HAP-1 (cell line): ENCODE measurements around the gene CAMSAP2.
A peak's percentile ranks its signal among the peaks of the same experiment; 100 is the strongest.
"Not testable (repeated sequence)": the region's sequence is repeated elsewhere in the genome, so short reads cannot be mapped to it uniquely, and the experiment has no call there.

ENCODE experiments used
- DNase-seq, 2 experiments: peaks; one replicate each; pipeline ENCODE4 v3.0.0-alpha.2; 2016 to 2020; ENCODE audit warnings: low spot score in 2 of 2
- H3K27me3 ChIP-seq: fragments of 250-450 bp; sonication (Bioruptor Pico); 2 replicates; pipeline ENCODE4 v1.5.1; 2020; ENCODE audit warnings: low read depth, mild to moderate bottlenecking, moderate library complexity
- H3K36me3 ChIP-seq: fragments of 250-450 bp; sonication (Bioruptor Pico); replicated peaks from 2 replicates; pipeline ENCODE4 v1.5.1; 2020; ENCODE audit warnings: mild to moderate bottlenecking
- H3K4me1 ChIP-seq: fragments of 250-450 bp; sonication (Bioruptor Pico); 2 replicates; pipeline ENCODE4 v1.5.1; 2020; ENCODE audit warnings: mild to moderate bottlenecking
- H3K4me3 ChIP-seq: fragments of 250-450 bp; sonication (Bioruptor Pico); 2 replicates; pipeline ENCODE4 v1.5.1; 2020; ENCODE audit warnings: mild to moderate bottlenecking, moderate library complexity
- H3K9me3 ChIP-seq: fragments of 250-450 bp; sonication (Bioruptor Pico); 2 replicates; pipeline ENCODE4 v1.5.1; 2020; ENCODE audit warnings: mild to moderate bottlenecking, moderate library complexity
- in situ Hi-C: fragments of 300-500 bp; cut with MboI; formaldehyde crosslinking; loops from 3 replicates; pipeline ENCODE4 v1.14.3; 2020; ENCODE audit warnings: low sequenced_read_pairs, inconsistent platforms, mixed read lengths

Gene CAMSAP2

GRCh38 chr1:200811704-200812103, 73.0 kb downstream of the CAMSAP2 start:
- no peaks in the 10 kb centered on the region for H3K9me3 ChIP-seq
- H3K4me1 ChIP-seq: peaks cover 6% of the 10 kb centered on the region
- H3K27me3 ChIP-seq: no peaks in the 10 kb centered on the region
- no peak overlapping the region for H3K4me3 ChIP-seq
- no peak for DNase-seq
- H3K36me3 ChIP-seq: peaks cover 27% of the 10 kb centered on the region
- in situ Hi-C loops: no loop called here

GRCh38 chr1:200816624-200817224, 78.0 kb downstream of the CAMSAP2 start:
- H3K4me1 ChIP-seq, H3K9me3 ChIP-seq, DNase-seq, H3K4me3 ChIP-seq, H3K27me3 ChIP-seq, in situ Hi-C loops: not testable (repeated sequence)
- H3K36me3 ChIP-seq: peaks cover 13% of the 10 kb centered on the region

GRCh38 chr1:200818248-200818647, 79.6 kb downstream of the CAMSAP2 start:
- peaks cover 13% of the 10 kb centered on the region for H3K36me3 ChIP-seq
- in situ Hi-C loops: no loop called here
- H3K4me3 ChIP-seq: no peak overlapping the region
- H3K27me3 ChIP-seq: no peaks in the 10 kb centered on the region
- H3K9me3 ChIP-seq: no peaks in the 10 kb centered on the region
- no peak for DNase-seq
- H3K4me1 ChIP-seq: peaks cover 6% of the 10 kb centered on the region

GRCh38 chr1:200819726-200820125, 81.0 kb downstream of the CAMSAP2 start:
- H3K9me3 ChIP-seq: no peaks in the 10 kb centered on the region
- in situ Hi-C loops: no loop called here
- H3K36me3 ChIP-seq: peaks cover 13% of the 10 kb centered on the region
- H3K4me1 ChIP-seq: peaks cover 5% of the 10 kb centered on the region
- DNase-seq: no peak
- no peaks in the 10 kb centered on the region for H3K27me3 ChIP-seq
- no peak overlapping the region for H3K4me3 ChIP-seq

- Histone ChIP-seq H3K36me3 (no peaks in the 10 kb centered on the region; the same call in none of the 2 replicates), H3K27me3 (no peaks in the 10 kb centered on the region), H3K9me3 (no peaks in the 10 kb centered on the region), H3K4me1 (peaks cover 5% of the 10 kb centered on the region; the same call in 1 of the 2 replicates), H3K4me3 (no peak overlapping the region)
- in situ Hi-C loops: no loop called here
- no peak for DNase-seq
Observed at GRCh38 chr1:200831091-200831490, 92.4 kb downstream of the CAMSAP2 start.

- Histone ChIP-seq H3K4me1 (no peaks in the 10 kb centered on the region), H3K36me3 (peaks cover 8% of the 10 kb centered on the region), H3K4me3 (no peak overlapping the region), H3K9me3 (peaks cover 5% of the 10 kb centered on the region; the same call in 1 of the 2 replicates), H3K27me3 (no peaks in the 10 kb centered on the region)
- no peak for DNase-seq
- in situ Hi-C loops: no loop called here
Observed at GRCh38 chr1:200834383-200834782, 95.7 kb downstream of the CAMSAP2 start.

- no peak overlapping the region for H3K4me3 ChIP-seq
- peaks cover 8% of the 10 kb centered on the region for H3K36me3 ChIP-seq
- H3K9me3 ChIP-seq: peaks cover 5% of the 10 kb centered on the region; the same call in 1 of the 2 replicates
- H3K27me3 ChIP-seq: no peaks in the 10 kb centered on the region
- no peaks in the 10 kb centered on the region for H3K4me1 ChIP-seq
- in situ Hi-C loops: no loop called here
- DNase-seq: no peak
Observed at GRCh38 chr1:200836213-200836612, 97.5 kb downstream of the CAMSAP2 start.

- Histone ChIP-seq H3K27me3 (no peaks in the 10 kb centered on the region), H3K36me3 (peaks cover 8% of the 10 kb centered on the region), H3K9me3 (peaks cover 5% of the 10 kb centered on the region; the same call in 1 of the 2 replicates), H3K4me3 (no peak overlapping the region), H3K4me1 (no peaks in the 10 kb centered on the region)
- DNase-seq: no peak
- in situ Hi-C loops: no loop called here
Observed at GRCh38 chr1:200837931-200838571, 99.4 kb downstream of the CAMSAP2 start.

GRCh38 chr1:200838676-200839445, 100.2 kb downstream of the CAMSAP2 start:
- Histone ChIP-seq H3K4me1 (no peaks in the 10 kb centered on the region), H3K36me3 (peaks cover 8% of the 10 kb centered on the region), H3K27me3 (no peaks in the 10 kb centered on the region), H3K4me3 (no peak overlapping the region), H3K9me3 (peaks cover 5% of the 10 kb centered on the region; the same call in 1 of the 2 replicates)
- in situ Hi-C loops: no loop called here
- no peak for DNase-seq

GRCh38 chr1:200845360-200845759, 106.7 kb downstream of the CAMSAP2 start:
- H3K36me3 ChIP-seq: peaks cover 16% of the 10 kb centered on the region

GRCh38 chr1:200846398-200846797, 107.7 kb downstream of the CAMSAP2 start:
- Histone ChIP-seq H3K4me1 (peaks cover 23% of the 10 kb centered on the region), H3K36me3 (peaks cover 18% of the 10 kb centered on the region), H3K9me3 (no peaks in the 10 kb centered on the region), H3K4me3 (no peak overlapping the region), H3K27me3 (no peaks in the 10 kb centered on the region)
- in situ Hi-C loops: no loop called here
- peak; percentile 63 to 100 for DNase-seq

More at GRCh38 chr1:200845360-200845759, 106.7 kb downstream of the CAMSAP2 start:
- no peak overlapping the region for H3K4me3 ChIP-seq
- peaks cover 23% of the 10 kb centered on the region for H3K4me1 ChIP-seq
- no peaks in the 10 kb centered on the region for H3K27me3 ChIP-seq
- DNase-seq: peak in 1 of 2 experiments; percentile 26
- in situ Hi-C loops: no loop called here
- H3K9me3 ChIP-seq: no peaks in the 10 kb centered on the region

GRCh38 chr1:200849430-200849829, 110.7 kb downstream of the CAMSAP2 start:
- peaks cover 23% of the 10 kb centered on the region for H3K4me1 ChIP-seq
- H3K4me3 ChIP-seq: no peak overlapping the region
- H3K27me3 ChIP-seq: no peaks in the 10 kb centered on the region
- no peak for DNase-seq
- no peaks in the 10 kb centered on the region for H3K9me3 ChIP-seq
- in situ Hi-C loops: no loop called here
- H3K36me3 ChIP-seq: peaks cover 28% of the 10 kb centered on the region

GRCh38 chr1:200850554-200850953, 111.9 kb downstream of the CAMSAP2 start:
- in situ Hi-C loops: no loop called here
- Histone ChIP-seq H3K36me3 (peaks cover 31% of the 10 kb centered on the region), H3K4me3 (no peak overlapping the region), H3K9me3 (no peaks in the 10 kb centered on the region), H3K4me1 (peaks cover 15% of the 10 kb centered on the region), H3K27me3 (no peaks in the 10 kb centered on the region)
- DNase-seq: no peak
